Cardiac muscle cell (in vitro differentiated cells and primary cell): ENCODE data around the gene SRRM1. TPM values are rescaled to one million over a fixed set of nuclear protein-coding genes. Genes with fewer than 3 reads are reported as not detected.
A peak's percentile ranks its signal among the peaks of the same experiment; 100 is the strongest.
"Not testable (repeated sequence)": the region's sequence is repeated elsewhere in the genome, so short reads cannot be mapped to it uniquely, and the experiment has no call there.

Experiments used
- DNase-seq, 2 donors: peaks; one replicate each; pipeline versions ENCODE4 v3.0.0 to v3.0.0-alpha.2; 2010 to 2017; ENCODE audit warnings: low read depth in 1 of 2, low spot score in 1 of 2
- H3K27ac ChIP-seq: fragments of 200-600 bp; sonication (generic); 2 replicates; pipeline ENCODE4 v1.5.1; 2016
- H3K27me3 ChIP-seq: fragments of 200-600 bp; sonication (generic); 2 replicates; pipeline ENCODE4 v1.6.0; 2016; ENCODE audit warnings: control low read depth
- H3K36me3 ChIP-seq: fragments of 200-600 bp; sonication (generic); 2 replicates; pipeline ENCODE4 v1.5.1; 2016; ENCODE audit warnings: control low read depth
- H3K4me1 ChIP-seq: fragments of 200-600 bp; sonication (generic); 2 replicates; pipeline ENCODE4 v1.8.1; 2017; ENCODE audit warnings: low read depth, mild to moderate bottlenecking, mixed run types
- H3K4me3 ChIP-seq: fragments of 200-600 bp; sonication (generic); 2 replicates; pipeline ENCODE4 v1.5.1; 2016; ENCODE audit warnings: mild to moderate bottlenecking
- H3K9me3 ChIP-seq: fragments of 200-600 bp; sonication (generic); 2 replicates; pipeline ENCODE4 v1.5.1; 2017; ENCODE audit warnings: low read depth, mild to moderate bottlenecking, control low read depth
- CTCF ChIP-seq: IDR thresholded peaks from 2 replicates; pipeline ENCODE4 v1.5.1; 2012; ENCODE audit warnings: low read depth, mild to moderate bottlenecking, low read length
- polyA plus RNA-seq: library from polyadenylated mRNA; unstranded; fragments of >200 nt; fragmentation: Nextera tagmentation; extraction: Ambion mirVana; gene quantifications from 2 replicates; pipeline ENCODE4 v1.2.1, GENCODE V29; 2016
- total RNA-seq: library from RNA; depleted of rRNA; stranded (reverse); fragments of >200 nt; gene quantifications from 2 replicates; pipeline ENCODE4 v1.2.3, GENCODE V29; 2016

SRRM1 gene
- total and polyA plus RNA-seq, 2 experiments from 2014 or later = 133 to 139 TPM

DNA sequence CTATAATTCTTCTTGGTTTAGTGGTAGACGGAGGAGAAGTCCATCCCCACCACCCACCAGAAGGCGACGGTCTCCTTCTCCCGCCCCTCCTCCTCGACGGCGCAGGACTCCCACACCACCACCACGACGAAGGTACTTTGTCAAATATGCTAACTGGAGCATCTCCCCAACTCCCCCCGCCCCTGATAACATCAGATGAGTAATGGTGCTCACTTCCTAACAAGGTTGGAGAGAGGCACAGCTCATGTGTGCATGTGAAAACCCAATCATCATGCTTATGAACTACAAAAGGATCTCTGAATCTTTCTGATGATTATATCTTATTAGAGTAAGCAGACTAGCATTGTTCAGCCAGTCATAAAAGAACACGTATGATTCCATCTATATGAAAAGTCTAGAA is 23.7 kb downstream of the SRRM1 start:
- H3K9me3 ChIP-seq = no peaks in the 10 kb centered on the region
- TF ChIP-seq CTCF = no peak
- H3K27ac ChIP-seq = no peak overlapping the region
- no peak for DNase-seq
- no peak overlapping the region for H3K4me3 ChIP-seq
- no peaks in the 10 kb centered on the region for H3K4me1 ChIP-seq
- H3K27me3 ChIP-seq = no peaks in the 10 kb centered on the region
- H3K36me3 ChIP-seq = peaks cover 89% of the 10 kb centered on the region

- H3K27ac ChIP-seq = not testable (repeated sequence)
These were observed 28.3 kb downstream of the SRRM1 start for GRCh38 chr1:24671372-24671771.

GRCh38 chr1:24672686-24673085 is 29.6 kb downstream of the SRRM1 start:
- H3K27me3 ChIP-seq, DNase-seq, H3K27ac ChIP-seq, H3K9me3 ChIP-seq, H3K4me1 ChIP-seq, H3K4me3 ChIP-seq: not testable (repeated sequence)
- peaks cover 50% of the 10 kb centered on the region for H3K36me3 ChIP-seq

More at GRCh38 chr1:24671372-24671771, 28.3 kb downstream of the SRRM1 start:
- not testable (repeated sequence) for DNase-seq, H3K4me3 ChIP-seq, H3K4me1 ChIP-seq, H3K9me3 ChIP-seq, H3K27me3 ChIP-seq
- H3K36me3 ChIP-seq = peaks cover 63% of the 10 kb centered on the region

- Histone ChIP-seq H3K27ac (no peak overlapping the region), H3K36me3 (peaks cover 46% of the 10 kb centered on the region), H3K9me3 (no peaks in the 10 kb centered on the region), H3K4me3 (no peak overlapping the region), H3K4me1 (no peaks in the 10 kb centered on the region), H3K27me3 (no peaks in the 10 kb centered on the region)
- no peak for DNase-seq
- no peak for TF ChIP-seq CTCF
These were observed 30.2 kb downstream of the SRRM1 start for GRCh38 chr1:24673341-24673740.

- not testable (repeated sequence) for H3K4me3 ChIP-seq, DNase-seq, H3K4me1 ChIP-seq, H3K36me3 ChIP-seq, H3K9me3 ChIP-seq, H3K27me3 ChIP-seq, H3K27ac ChIP-seq
These were observed 35.3 kb downstream of the SRRM1 start for GRCh38 chr1:24678421-24678820.

GRCh38 chr1:24679725-24680124 is 36.6 kb downstream of the SRRM1 start:
- H3K27ac ChIP-seq = no peak overlapping the region
- no peaks in the 10 kb centered on the region for H3K9me3 ChIP-seq
- H3K27me3 ChIP-seq = no peaks in the 10 kb centered on the region
- DNase-seq = no peak
- no peak overlapping the region for H3K4me3 ChIP-seq
- no peak for TF ChIP-seq CTCF
- no peaks in the 10 kb centered on the region for H3K36me3 ChIP-seq
- H3K4me1 ChIP-seq = no peaks in the 10 kb centered on the region

GRCh38 chr1:24683713-24684162 is 40.6 kb downstream of the SRRM1 start:
- Histone ChIP-seq H3K27ac (no peak overlapping the region), H3K9me3 (no peaks in the 10 kb centered on the region), H3K27me3 (no peaks in the 10 kb centered on the region), H3K36me3 (no peaks in the 10 kb centered on the region), H3K4me1 (no peaks in the 10 kb centered on the region), H3K4me3 (no peak overlapping the region)
- peak in 1 of 2 donors; percentile 92 for DNase-seq
- no peak for TF ChIP-seq CTCF
